NB4 (cell line): ENCODE results near the gene IRF2BP2.

Experiments used
- DNase-seq: peaks from one replicate; pipeline ENCODE4 v3.0.0; 2010; ENCODE audit warnings: low read depth
- H3K4me3 ChIP-seq: one replicate; pipeline ENCODE4 v1.5.1; 2011; ENCODE audit warnings: mild to moderate bottlenecking, low read depth, low read length, moderate library complexity
- CTCF ChIP-seq: IDR thresholded peaks from one replicate; pipeline ENCODE4 v1.5.1; 2012; ENCODE audit warnings: low read depth, low read length
- MAX ChIP-seq: IDR thresholded peaks from 2 replicates; pipeline ENCODE4 v1.6.1; 2011; ENCODE audit warnings: low read depth, low read length
- MYC ChIP-seq: IDR thresholded peaks from 2 replicates; pipeline ENCODE4 v1.6.1; 2011; ENCODE audit warnings: low read depth, low read length
- POLR2A ChIP-seq: IDR thresholded peaks from 2 replicates; pipeline ENCODE4 v1.6.1; 2011; ENCODE audit warnings: mild to moderate bottlenecking; ENCODE audit not compliant: insufficient read length; ENCODE audit errors: extremely low read depth

The IRF2BP2 gene

GRCh38 chr1:234586304-234586703 is 23.7 kb downstream of the IRF2BP2 start:
- DNase-seq = no peak
- TF ChIP-seq MAX (no peak), POLR2A (no peak), CTCF (no peak), MYC (no peak)
- no peak overlapping the region for H3K4me3 ChIP-seq

GRCh38 chr1:234585330-234586055 is 24.5 kb downstream of the IRF2BP2 start:
- TF ChIP-seq POLR2A (no peak), CTCF (no peak), MYC (no peak), MAX (no peak)
- DNase-seq = no peak
- H3K4me3 ChIP-seq = no peak overlapping the region

- DNase-seq = no peak
- H3K4me3 ChIP-seq = no peak overlapping the region
- TF ChIP-seq MAX (no peak), POLR2A (no peak), CTCF (no peak), MYC (no peak)
Observed at GRCh38 chr1:234584926-234585325, 25.1 kb downstream of the IRF2BP2 start.

GRCh38 chr1:234584420-234584805 is 25.6 kb downstream of the IRF2BP2 start:
- TF ChIP-seq MYC = no peak
- no peak for TF ChIP-seq MAX
- TF ChIP-seq CTCF = no peak
- TF ChIP-seq POLR2A = no peak
- DNase-seq = no peak
- H3K4me3 ChIP-seq = no peak overlapping the region

GRCh38 chr1:234583755-234584419 is 26.1 kb downstream of the IRF2BP2 start:
- H3K4me3 ChIP-seq = no peak overlapping the region
- DNase-seq = no peak
- no peak for TF ChIP-seq POLR2A

GRCh38 chr1:234582681-234583301 is 27.2 kb downstream of the IRF2BP2 start:
- no peak for TF ChIP-seq MAX
- no peak overlapping the region for H3K4me3 ChIP-seq
- DNase-seq = no peak
